ENCODE data around the gene RRAD. TPM values are rescaled to one million over a fixed set of nuclear protein-coding genes. Genes with fewer than 3 reads are reported as not detected.

RRAD gene
- polyA plus RNA-seq, 1 donor from 2014 or later, result 1.0 TPM

DNA sequence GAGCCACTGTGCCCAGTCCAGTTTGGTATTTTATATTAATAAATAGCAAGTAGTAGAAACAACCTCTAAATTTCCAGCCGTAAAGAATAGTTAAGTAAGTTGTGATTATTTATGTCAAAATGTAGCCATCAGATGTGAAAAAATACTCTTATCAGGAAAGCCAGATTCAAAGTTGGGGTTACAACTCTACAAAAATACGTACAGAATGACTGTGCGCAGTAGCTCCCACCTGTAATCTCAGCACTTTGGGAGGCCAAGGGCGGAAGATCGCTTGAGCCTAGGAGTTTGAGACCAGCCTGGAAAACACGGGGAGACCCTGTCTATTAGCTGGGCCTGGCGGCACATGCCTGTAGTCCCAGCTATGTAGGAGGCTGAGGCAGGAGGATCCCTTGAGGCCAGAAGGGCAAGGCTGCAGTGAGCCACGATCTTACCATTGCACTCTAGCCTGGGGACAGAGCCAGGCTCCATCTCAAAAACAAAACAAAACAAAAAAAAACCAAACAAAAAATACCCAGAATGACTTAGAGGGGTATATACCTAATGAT, 43.3 kb downstream of the RRAD start:
- no peaks in the 10 kb centered on the region for H3K27me3 ChIP-seq (ENCODE audit: insufficient read depth, low read depth, low read length)
- no peak overlapping the region for H3K4me2 ChIP-seq (ENCODE audit: low read length)
- H3K9me2 ChIP-seq (ENCODE audit: insufficient read depth, low read length), result no peaks in the 10 kb centered on the region
- H3K9ac ChIP-seq (ENCODE audit: low read length), result no peak overlapping the region
- no peaks in the 10 kb centered on the region for H3F3A ChIP-seq (ENCODE audit: insufficient read depth, low read length, poor library complexity, severe bottlenecking)
- no peak overlapping the region for H3K27ac ChIP-seq (ENCODE audit: low read length)
- no peaks in the 10 kb centered on the region for H4K20me1 ChIP-seq (ENCODE audit: insufficient read depth)
- no peaks in the 10 kb centered on the region for H3K79me2 ChIP-seq (replicated peaks; ENCODE audit: insufficient read depth, low read length)
- no peaks in the 10 kb centered on the region for H3K9me3 ChIP-seq (ENCODE audit: low read length)
- no peak overlapping the region for H3K4me3 ChIP-seq (ENCODE audit: low read length)
- H3K36me3 ChIP-seq (ENCODE audit: insufficient read depth, low read length), result no peaks in the 10 kb centered on the region
- H2AFZ ChIP-seq (ENCODE audit: low read depth, low read length), result no peak overlapping the region
- no peak for TF ChIP-seq SMC3 (conservative IDR thresholded peaks at IDR 0.05; ENCODE audit: poor library complexity)
- TF ChIP-seq EP300 (conservative IDR thresholded peaks at IDR 0.05; ENCODE audit: poor library complexity, severe bottlenecking), result no peak
- TF ChIP-seq EZH2 (IDR thresholded peaks at IDR 0.05; ENCODE audit: borderline replicate concordance, insufficient read depth, low read length, poor library complexity, severe bottlenecking), result no peak
- no peak for TF ChIP-seq RAD21 (conservative IDR thresholded peaks at IDR 0.05)

GRCh38 chr16:66881560-66881959, 43.8 kb downstream of the RRAD start:
- Histone ChIP-seq H3K4me2 (ENCODE audit: low read length) (no peak overlapping the region), H3K27me3 (ENCODE audit: insufficient read depth, low read depth, low read length) (no peaks in the 10 kb centered on the region), H3F3A (ENCODE audit: insufficient read depth, low read length, poor library complexity, severe bottlenecking) (no peaks in the 10 kb centered on the region), H3K4me3 (ENCODE audit: low read length) (peak overlapping the region; percentile 83), H3K9me3 (ENCODE audit: low read length) (no peaks in the 10 kb centered on the region), H3K27ac (ENCODE audit: low read length) (no peak overlapping the region), H2AFZ (ENCODE audit: low read depth, low read length) (no peak overlapping the region), H3K9me2 (ENCODE audit: insufficient read depth, low read length) (no peaks in the 10 kb centered on the region), H3K36me3 (ENCODE audit: insufficient read depth, low read length) (no peaks in the 10 kb centered on the region), H3K9ac (ENCODE audit: low read length) (no peak overlapping the region), H3K79me2 (replicated peaks; ENCODE audit: insufficient read depth, low read length) (no peaks in the 10 kb centered on the region), H4K20me1 (ENCODE audit: insufficient read depth) (no peaks in the 10 kb centered on the region)
- TF ChIP-seq CTCF (IDR thresholded peaks at IDR 0.05; ENCODE audit: poor library complexity, severe bottlenecking) (no peak), MXI1 (conservative IDR thresholded peaks at IDR 0.05; ENCODE audit: poor library complexity, severe bottlenecking) (no peak), EZH2 (IDR thresholded peaks at IDR 0.05; ENCODE audit: borderline replicate concordance, insufficient read depth, low read length, poor library complexity, severe bottlenecking) (no peak), POLR2AphosphoS5 (IDR thresholded peaks at IDR 0.05) (no peak), TAF1 (IDR thresholded peaks at IDR 0.05; ENCODE audit: low read depth) (no peak), EP300 (conservative IDR thresholded peaks at IDR 0.05; ENCODE audit: poor library complexity, severe bottlenecking) (no peak), SMC3 (conservative IDR thresholded peaks at IDR 0.05; ENCODE audit: poor library complexity) (no peak), RAD21 (conservative IDR thresholded peaks at IDR 0.05) (no peak)
- TF ChIP-seq, protein P1, sequence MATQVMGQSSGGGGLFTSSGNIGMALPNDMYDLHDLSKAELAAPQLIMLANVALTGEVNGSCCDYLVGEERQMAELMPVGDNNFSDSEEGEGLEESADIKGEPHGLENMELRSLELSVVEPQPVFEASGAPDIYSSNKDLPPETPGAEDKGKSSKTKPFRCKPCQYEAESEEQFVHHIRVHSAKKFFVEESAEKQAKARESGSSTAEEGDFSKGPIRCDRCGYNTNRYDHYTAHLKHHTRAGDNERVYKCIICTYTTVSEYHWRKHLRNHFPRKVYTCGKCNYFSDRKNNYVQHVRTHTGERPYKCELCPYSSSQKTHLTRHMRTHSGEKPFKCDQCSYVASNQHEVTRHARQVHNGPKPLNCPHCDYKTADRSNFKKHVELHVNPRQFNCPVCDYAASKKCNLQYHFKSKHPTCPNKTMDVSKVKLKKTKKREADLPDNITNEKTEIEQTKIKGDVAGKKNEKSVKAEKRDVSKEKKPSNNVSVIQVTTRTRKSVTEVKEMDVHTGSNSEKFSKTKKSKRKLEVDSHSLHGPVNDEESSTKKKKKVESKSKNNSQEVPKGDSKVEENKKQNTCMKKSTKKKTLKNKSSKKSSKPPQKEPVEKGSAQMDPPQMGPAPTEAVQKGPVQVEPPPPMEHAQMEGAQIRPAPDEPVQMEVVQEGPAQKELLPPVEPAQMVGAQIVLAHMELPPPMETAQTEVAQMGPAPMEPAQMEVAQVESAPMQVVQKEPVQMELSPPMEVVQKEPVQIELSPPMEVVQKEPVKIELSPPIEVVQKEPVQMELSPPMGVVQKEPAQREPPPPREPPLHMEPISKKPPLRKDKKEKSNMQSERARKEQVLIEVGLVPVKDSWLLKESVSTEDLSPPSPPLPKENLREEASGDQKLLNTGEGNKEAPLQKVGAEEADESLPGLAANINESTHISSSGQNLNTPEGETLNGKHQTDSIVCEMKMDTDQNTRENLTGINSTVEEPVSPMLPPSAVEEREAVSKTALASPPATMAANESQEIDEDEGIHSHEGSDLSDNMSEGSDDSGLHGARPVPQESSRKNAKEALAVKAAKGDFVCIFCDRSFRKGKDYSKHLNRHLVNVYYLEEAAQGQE (IDR thresholded peaks at IDR 0.05; ENCODE audit: borderline replicate concordance), result no peak
